Memory B cell (primary cell): ENCODE measurements around the gene TNFRSF1B.

Experiments used
- ATAC-seq: fragments of 150-1000 bp; cut with Tn5 transposase; 2 replicates; pipeline ENCODE4 v1.10.0; 2021; ENCODE audit warnings: low read depth, mild to moderate bottlenecking, moderate library complexity
- DNase-seq, 2 donors: peaks; one replicate each; pipeline ENCODE4 v3.0.0; 2022; ENCODE audit warnings: low spot score in 2 of 2
- H3K27ac Mint-ChIP-seq: one replicate; pipeline ENCODE4 v1.8.0; 2022; ENCODE audit warnings: mild to moderate bottlenecking, moderate library complexity, mixed read lengths
- H3K27me3 Mint-ChIP-seq: one replicate; pipeline ENCODE4 v1.8.0; 2022; ENCODE audit warnings: mixed read lengths
- H3K36me3 Mint-ChIP-seq: one replicate; pipeline ENCODE4 v1.8.0; 2022; ENCODE audit warnings: mild to moderate bottlenecking, mixed read lengths
- H3K4me1 Mint-ChIP-seq: one replicate; pipeline ENCODE4 v1.8.0; 2022; ENCODE audit warnings: mixed read lengths
- H3K4me3 Mint-ChIP-seq: one replicate; pipeline ENCODE4 v1.8.0; 2022; ENCODE audit warnings: mild to moderate bottlenecking, moderate library complexity, mixed read lengths
- H3K9me3 Mint-ChIP-seq: one replicate; pipeline ENCODE4 v1.8.0; 2022; ENCODE audit warnings: mixed read lengths

Gene TNFRSF1B

GRCh38 chr1:12146343-12147112 is 20.3 kb upstream of the TNFRSF1B start:
- no peak for DNase-seq
- peak overlapping the region; percentile 22 for H3K4me3 Mint-ChIP-seq
- H3K9me3 Mint-ChIP-seq, result peaks cover 2% of the 10 kb centered on the region
- peaks cover 2% of the 10 kb centered on the region for H3K36me3 Mint-ChIP-seq
- peaks cover 57% of the 10 kb centered on the region for H3K4me1 Mint-ChIP-seq
- no peak for ATAC-seq
- no peaks in the 10 kb centered on the region for H3K27me3 Mint-ChIP-seq
- H3K27ac Mint-ChIP-seq, result peak overlapping the region; percentile 77

- ATAC-seq, result no peak
Measured at GRCh38 chr1:12147201-12147701, 19.5 kb upstream of the TNFRSF1B start.

GRCh38 chr1:12148160-12148957 is 18.4 kb upstream of the TNFRSF1B start:
- Mint-ChIP-seq H3K36me3 (peaks cover 2% of the 10 kb centered on the region), H3K9me3 (peaks cover 2% of the 10 kb centered on the region), H3K4me3 (peak overlapping the region; percentile 41), H3K4me1 (peaks cover 67% of the 10 kb centered on the region), H3K27me3 (no peaks in the 10 kb centered on the region), H3K27ac (peak overlapping the region; percentile 85)
- no peak for ATAC-seq
- DNase-seq, result no peak

More at GRCh38 chr1:12147201-12147701, 19.5 kb upstream of the TNFRSF1B start:
- Mint-ChIP-seq H3K4me1 (peaks cover 64% of the 10 kb centered on the region), H3K27me3 (no peaks in the 10 kb centered on the region), H3K36me3 (peaks cover 2% of the 10 kb centered on the region), H3K27ac (peak overlapping the region; percentile 77), H3K9me3 (peaks cover 2% of the 10 kb centered on the region), H3K4me3 (peak overlapping the region; percentile 25)
- no peak for DNase-seq

GRCh38 chr1:12148958-12149790 is 17.6 kb upstream of the TNFRSF1B start:
- no peak for DNase-seq
- Mint-ChIP-seq H3K27ac (peak overlapping the region; percentile 85), H3K9me3 (peaks cover 2% of the 10 kb centered on the region), H3K36me3 (peaks cover 2% of the 10 kb centered on the region), H3K4me1 (peaks cover 63% of the 10 kb centered on the region), H3K27me3 (no peaks in the 10 kb centered on the region), H3K4me3 (peak overlapping the region; percentile 65)
- ATAC-seq, result peak; percentile 25

- H3K4me1 Mint-ChIP-seq, result peaks cover 63% of the 10 kb centered on the region
- ATAC-seq (no peak), DNase-seq (no peak)
- H3K36me3 Mint-ChIP-seq, result peaks cover 2% of the 10 kb centered on the region
- no peaks in the 10 kb centered on the region for H3K27me3 Mint-ChIP-seq
- peak overlapping the region; percentile 57 for H3K4me3 Mint-ChIP-seq
- peaks cover 2% of the 10 kb centered on the region for H3K9me3 Mint-ChIP-seq
- H3K27ac Mint-ChIP-seq, result peak overlapping the region; percentile 85
Measured at GRCh38 chr1:12149791-12150175, 17.0 kb upstream of the TNFRSF1B start.

GRCh38 chr1:12150456-12151200 is 16.2 kb upstream of the TNFRSF1B start:
- no peak for DNase-seq
- H3K27me3 Mint-ChIP-seq, result no peaks in the 10 kb centered on the region
- peak overlapping the region; percentile 85 for H3K27ac Mint-ChIP-seq
- ATAC-seq, result no peak
- H3K4me1 Mint-ChIP-seq, result peaks cover 68% of the 10 kb centered on the region
- peak overlapping the region; percentile 49 for H3K4me3 Mint-ChIP-seq
- H3K9me3 Mint-ChIP-seq, result peaks cover 2% of the 10 kb centered on the region
- peaks cover 2% of the 10 kb centered on the region for H3K36me3 Mint-ChIP-seq

GRCh38 chr1:12151465-12151864 is 15.3 kb upstream of the TNFRSF1B start:
- Mint-ChIP-seq H3K27ac (peak overlapping the region; percentile 85), H3K9me3 (peaks cover 2% of the 10 kb centered on the region), H3K36me3 (peaks cover 2% of the 10 kb centered on the region), H3K27me3 (no peaks in the 10 kb centered on the region), H3K4me3 (peak overlapping the region; percentile 45), H3K4me1 (peaks cover 72% of the 10 kb centered on the region)
- DNase-seq (no peak), ATAC-seq (no peak)

GRCh38 chr1:12152113-12152891 is 14.5 kb upstream of the TNFRSF1B start:
- peak overlapping the region; percentile 85 for H3K27ac Mint-ChIP-seq
- ATAC-seq, result peak; percentile 91
- peak overlapping the region; percentile 70 for H3K4me3 Mint-ChIP-seq
- H3K9me3 Mint-ChIP-seq, result peaks cover 2% of the 10 kb centered on the region
- H3K4me1 Mint-ChIP-seq, result peaks cover 68% of the 10 kb centered on the region
- H3K36me3 Mint-ChIP-seq, result peaks cover 2% of the 10 kb centered on the region
- DNase-seq, result peak; percentile 49 to 74
- no peaks in the 10 kb centered on the region for H3K27me3 Mint-ChIP-seq

- ATAC-seq (peak; percentile 43), DNase-seq (peak; percentile 37 to 47)
- H3K4me1 Mint-ChIP-seq, result peaks cover 71% of the 10 kb centered on the region
- H3K4me3 Mint-ChIP-seq, result peak overlapping the region; percentile 70
- H3K27ac Mint-ChIP-seq, result peak overlapping the region; percentile 85
- peaks cover 2% of the 10 kb centered on the region for H3K9me3 Mint-ChIP-seq
- H3K27me3 Mint-ChIP-seq, result no peaks in the 10 kb centered on the region
- H3K36me3 Mint-ChIP-seq, result peaks cover 2% of the 10 kb centered on the region
Measured at GRCh38 chr1:12153181-12153785, 13.5 kb upstream of the TNFRSF1B start.

- Mint-ChIP-seq H3K4me1 (peaks cover 66% of the 10 kb centered on the region), H3K27ac (peak overlapping the region; percentile 60), H3K27me3 (no peaks in the 10 kb centered on the region), H3K9me3 (no peaks in the 10 kb centered on the region), H3K4me3 (no peak overlapping the region), H3K36me3 (no peaks in the 10 kb centered on the region)
- DNase-seq (no peak), ATAC-seq (no peak)
Measured at GRCh38 chr1:12155328-12155727, 11.5 kb upstream of the TNFRSF1B start.

- Mint-ChIP-seq H3K27ac (peak overlapping the region; percentile 93), H3K9me3 (no peaks in the 10 kb centered on the region), H3K27me3 (no peaks in the 10 kb centered on the region), H3K4me3 (peak overlapping the region; percentile 72), H3K4me1 (peaks cover 67% of the 10 kb centered on the region), H3K36me3 (no peaks in the 10 kb centered on the region)
- ATAC-seq, result peak; percentile 54
- peak in 1 of 2 donors; percentile 44 for DNase-seq
Measured at GRCh38 chr1:12157366-12158231, 9.2 kb upstream of the TNFRSF1B start.
